Subcutaneous adipose tissue (tissue), 4 donors: ENCODE results near the gene THAP4. TPM values are rescaled to one million over a fixed set of nuclear protein-coding genes. Genes with fewer than 3 reads are reported as not detected.

Experiments
- small RNA-seq: library from RNA; depleted of rRNA; stranded (forward); fragments of <200 nt; gene quantifications from one replicate; pipeline ENCODE3, GENCODE V24; 2016
- total RNA-seq, 4 donors: library from RNA; depleted of rRNA; stranded (reverse); fragments of >200 nt; gene quantifications; one replicate each; pipeline ENCODE4 v1.1.0, GENCODE V29; 2016
- TF ChIP-seq, protein P1 (sequence below): fragments of 450-650 bp; IDR thresholded peaks from one replicate; pipeline ENCODE4 v1.5.1; 2016; ENCODE audit warnings: low read depth, mild to moderate bottlenecking, control low read depth, antibody characterized with exemption, moderate library complexity

Gene THAP4
- total RNA-seq, 4 donors from 2014 or later: 24.8 to 54.3 (median 31.1) TPM

DNA sequence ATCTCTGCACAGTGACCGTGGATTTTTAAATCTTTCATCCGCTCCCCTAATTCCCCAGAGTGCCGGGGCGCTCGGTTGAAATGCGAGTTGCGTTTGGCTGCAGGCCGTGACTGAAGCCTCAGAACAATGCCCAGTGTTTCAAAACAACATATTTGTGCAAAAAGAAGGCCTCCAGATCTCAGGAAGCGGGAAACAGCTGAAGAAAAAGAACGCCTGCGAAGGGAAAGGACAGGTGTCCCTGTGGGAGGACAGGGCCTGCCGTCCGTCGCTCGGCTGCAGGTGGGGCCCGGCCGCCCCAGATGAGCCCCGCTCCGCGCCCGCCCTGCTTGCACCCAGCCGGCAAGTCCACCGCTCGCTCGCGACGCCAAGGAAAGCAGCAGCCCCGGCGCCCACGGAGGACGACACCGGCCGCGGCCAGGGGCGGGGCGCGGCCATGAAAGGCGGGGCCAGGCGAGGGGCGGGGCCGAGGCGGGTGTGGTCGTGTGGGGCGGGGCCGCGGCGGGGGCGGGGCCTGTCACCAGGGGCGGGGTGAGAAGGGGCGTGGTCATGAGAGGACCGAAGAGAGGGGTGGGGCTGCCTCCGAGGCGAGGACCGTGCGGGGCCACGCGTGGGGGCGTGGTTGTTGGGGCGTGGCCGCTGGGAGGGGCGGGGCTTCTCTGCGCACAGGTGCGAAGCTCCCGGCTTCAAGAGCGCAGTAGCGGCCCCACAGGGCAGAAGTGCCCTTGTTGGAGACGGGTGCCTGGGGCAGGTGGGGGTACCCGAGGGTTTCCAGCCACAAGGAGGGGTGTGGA is 96.0 kb downstream of the THAP4 start:
- TF ChIP-seq, protein P1, sequence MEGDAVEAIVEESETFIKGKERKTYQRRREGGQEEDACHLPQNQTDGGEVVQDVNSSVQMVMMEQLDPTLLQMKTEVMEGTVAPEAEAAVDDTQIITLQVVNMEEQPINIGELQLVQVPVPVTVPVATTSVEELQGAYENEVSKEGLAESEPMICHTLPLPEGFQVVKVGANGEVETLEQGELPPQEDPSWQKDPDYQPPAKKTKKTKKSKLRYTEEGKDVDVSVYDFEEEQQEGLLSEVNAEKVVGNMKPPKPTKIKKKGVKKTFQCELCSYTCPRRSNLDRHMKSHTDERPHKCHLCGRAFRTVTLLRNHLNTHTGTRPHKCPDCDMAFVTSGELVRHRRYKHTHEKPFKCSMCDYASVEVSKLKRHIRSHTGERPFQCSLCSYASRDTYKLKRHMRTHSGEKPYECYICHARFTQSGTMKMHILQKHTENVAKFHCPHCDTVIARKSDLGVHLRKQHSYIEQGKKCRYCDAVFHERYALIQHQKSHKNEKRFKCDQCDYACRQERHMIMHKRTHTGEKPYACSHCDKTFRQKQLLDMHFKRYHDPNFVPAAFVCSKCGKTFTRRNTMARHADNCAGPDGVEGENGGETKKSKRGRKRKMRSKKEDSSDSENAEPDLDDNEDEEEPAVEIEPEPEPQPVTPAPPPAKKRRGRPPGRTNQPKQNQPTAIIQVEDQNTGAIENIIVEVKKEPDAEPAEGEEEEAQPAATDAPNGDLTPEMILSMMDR: no peak

DNA sequence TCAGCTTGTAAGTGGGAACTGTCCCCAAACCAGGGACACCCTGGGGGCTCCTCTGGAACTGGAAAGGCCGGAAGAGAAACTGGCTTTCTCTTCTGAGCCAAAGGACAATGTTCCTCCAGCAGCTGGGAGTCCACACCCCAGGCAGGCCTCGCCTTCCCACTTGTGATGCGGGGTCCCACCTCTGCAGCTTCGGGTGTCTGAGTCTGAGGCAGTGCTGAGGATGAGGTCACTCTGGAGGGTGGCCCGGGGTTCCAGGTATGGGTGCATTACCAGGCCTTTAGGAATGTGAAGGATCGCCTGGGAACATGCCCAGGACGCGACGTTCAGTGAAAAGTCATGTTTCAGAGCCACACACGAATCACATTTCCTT is 96.6 kb downstream of the THAP4 start:
- TF ChIP-seq, protein P1: no peak

DNA sequence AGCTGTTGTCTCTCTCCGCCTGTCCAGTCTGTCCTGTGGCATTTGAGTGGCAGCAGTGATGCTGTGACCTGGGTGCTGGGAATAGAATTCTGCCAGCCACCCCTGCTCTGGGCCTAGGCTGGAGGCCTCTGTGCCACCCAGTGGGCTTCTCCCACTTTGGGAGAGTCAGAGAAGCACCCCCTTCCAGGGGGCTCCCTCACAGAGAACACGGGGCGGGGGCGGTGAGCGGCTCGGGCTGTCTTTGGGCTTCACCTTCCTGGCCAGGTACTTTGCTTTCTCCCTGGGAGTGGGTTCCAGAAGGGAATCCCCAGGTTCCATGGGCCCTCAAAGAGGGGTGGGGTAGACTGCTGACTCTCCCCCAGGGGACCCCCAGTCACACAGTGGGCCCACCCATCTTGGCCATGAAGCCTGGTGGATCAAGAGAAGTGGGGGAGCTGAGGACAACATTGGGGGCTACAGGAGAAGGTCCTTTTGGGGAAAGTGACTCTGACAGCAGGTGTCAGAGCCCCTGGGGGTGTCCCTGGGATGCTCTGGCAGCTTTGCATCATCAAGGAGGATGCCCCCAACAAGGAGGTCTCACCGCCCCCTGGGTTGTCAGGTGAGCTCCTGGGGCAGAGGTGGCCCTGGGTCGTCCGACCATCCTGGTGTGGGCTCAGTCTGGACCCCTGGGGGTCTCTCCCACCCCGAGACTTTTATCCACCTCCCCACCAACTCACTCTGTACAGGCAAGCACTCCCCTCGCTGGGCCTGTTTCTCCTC is 97.2 kb downstream of the THAP4 start:
- TF ChIP-seq, protein P1: no peak

DNA sequence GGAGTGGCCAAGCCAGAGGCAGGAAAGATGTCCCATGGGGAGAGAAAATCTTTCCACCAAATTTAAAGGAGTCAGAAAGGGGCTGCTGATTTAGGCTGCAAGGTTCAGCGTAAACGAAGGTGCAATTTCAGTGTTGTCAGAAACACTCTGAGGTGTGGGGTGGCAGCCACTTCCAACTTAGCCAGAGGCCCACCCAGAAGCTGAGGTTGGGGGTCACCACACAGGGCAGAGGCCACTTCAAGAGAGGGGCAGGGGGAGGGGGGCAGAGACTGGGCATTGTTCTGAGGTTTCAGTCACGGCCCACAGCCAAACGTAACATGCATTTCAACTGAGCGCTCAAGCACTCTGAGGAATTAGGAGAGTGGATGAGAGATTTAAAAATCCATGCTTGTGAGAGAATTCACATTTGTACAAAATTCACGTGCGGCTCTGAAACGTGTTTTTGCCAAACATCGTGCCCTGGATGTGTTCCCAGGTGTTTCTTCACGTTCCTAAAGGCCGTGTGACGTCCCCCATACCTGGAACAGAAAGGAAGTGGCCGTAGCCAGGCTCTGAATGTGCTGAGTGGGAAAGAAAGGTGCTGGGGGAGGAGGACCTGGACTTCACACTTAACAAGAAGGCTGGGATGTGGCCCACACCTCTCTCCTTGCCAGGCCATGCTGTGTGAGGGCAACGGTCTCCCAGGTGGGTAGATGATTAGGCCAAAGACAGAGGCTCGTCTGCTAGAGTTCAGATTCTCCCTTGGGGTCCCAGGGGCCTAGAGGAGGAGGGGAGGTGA is 97.9 kb downstream of the THAP4 start:
- TF ChIP-seq, protein P1: no peak

DNA sequence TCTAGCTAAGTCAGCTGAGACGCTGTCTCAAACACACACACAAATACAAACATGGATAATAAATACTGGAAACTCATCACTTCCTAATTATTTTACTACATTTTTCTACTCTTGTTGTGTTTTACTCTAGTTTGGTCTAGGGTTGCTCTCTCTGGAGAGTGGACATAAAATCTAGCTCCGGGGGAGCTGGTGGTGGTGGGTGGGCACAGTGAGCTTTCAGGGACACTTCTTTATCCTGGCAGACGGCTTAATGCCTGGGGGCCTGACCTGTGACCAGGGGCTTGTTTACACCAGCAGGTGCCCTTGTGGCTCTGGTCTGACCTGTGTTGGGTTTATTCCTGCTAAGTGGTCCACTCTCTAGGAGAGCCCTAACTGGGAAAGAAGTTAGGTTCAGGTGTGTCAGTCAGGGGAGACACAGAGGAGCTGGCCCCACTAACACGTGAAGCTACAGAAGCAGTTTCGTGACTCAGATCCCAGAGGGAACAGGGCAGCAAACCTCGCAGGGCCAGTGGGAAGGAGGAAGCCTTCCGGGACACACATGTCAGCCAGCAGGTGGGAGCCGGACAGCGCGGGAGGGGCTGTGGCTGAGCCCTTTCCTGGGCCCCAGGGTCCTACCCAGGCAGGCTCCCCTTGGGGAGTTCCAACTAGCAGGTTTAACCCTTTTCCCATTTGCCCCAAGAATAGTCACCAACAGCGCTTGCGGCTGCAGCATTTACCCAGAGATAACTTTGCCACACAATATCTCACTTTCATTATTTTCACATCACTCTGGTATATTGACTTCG is 100.9 kb downstream of the THAP4 start:
- TF ChIP-seq, protein P1: no peak

DNA sequence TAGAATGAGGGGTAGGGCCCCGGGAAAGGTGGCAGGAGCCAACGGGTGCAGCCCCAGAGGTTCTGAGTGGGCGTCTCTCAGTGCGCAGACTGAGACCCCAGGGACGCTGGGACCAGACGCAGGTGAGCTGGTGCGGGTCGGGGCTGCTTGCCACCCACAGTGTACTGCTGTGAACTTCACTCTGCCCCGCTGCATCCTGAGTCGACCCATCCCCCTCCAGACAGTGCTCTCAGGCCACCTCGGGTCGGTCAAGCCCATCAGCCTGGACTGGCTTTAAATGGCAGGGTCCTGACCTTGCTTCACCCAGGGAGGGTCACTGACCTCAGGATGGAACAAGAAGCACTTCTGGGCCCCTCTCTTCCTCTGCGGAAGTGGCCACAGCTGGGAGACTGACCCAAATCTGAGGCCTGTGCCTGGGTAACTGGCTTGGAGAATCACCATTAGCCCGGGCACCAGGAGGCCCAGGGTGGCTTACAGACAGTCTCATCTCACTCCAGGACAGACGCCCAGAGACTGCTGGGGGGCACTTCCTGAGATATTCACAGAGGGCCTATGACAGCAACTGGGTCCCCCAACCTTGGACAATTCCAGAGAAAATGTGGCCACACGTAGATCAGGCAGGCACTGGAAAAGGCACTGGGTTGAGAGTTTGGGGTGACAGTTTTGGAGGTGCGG is 102.1 kb downstream of the THAP4 start:
- TF ChIP-seq, protein P1: no peak

Small RNAs within 50 kb of the gene (small RNA-seq; reads per million reads assigned to genes)
- not detected for gene RNA5SP122

Other genes with a start within 250 kb of the THAP4 start
- gene STK25, start 128.6 kb downstream of the THAP4 start, total RNA-seq: 100 to 1,000 TPM in 2 of 4 donors, 10 to 100 TPM in 2; 85.3 to 230 (median 124) TPM
- 100 to 1,000 TPM in 1 of 4 donors, 10 to 100 TPM in 3; 69.9 to 421 (median 80.4) TPM for gene BOK, start 78.4 kb downstream of the THAP4 start, total RNA-seq
- 100 to 1,000 TPM in 1 of 4 donors, 10 to 100 TPM in 3; 32.3 to 103 (median 47.7) TPM for gene ATG4B, start 535 bp upstream of the THAP4 start, total RNA-seq
- 10 to 100 TPM; 10.4 to 20.5 (median 17.2) TPM for gene DTYMK, start 49.7 kb upstream of the THAP4 start, total RNA-seq
- gene ING5, start 64.9 kb upstream of the THAP4 start, total RNA-seq: 10 to 100 TPM; 24.1 to 44.3 (median 30.5) TPM
- gene D2HGDH, start 97.5 kb upstream of the THAP4 start, total RNA-seq: 10 to 100 TPM; 12.1 to 44.3 (median 13.4) TPM
- gene GAL3ST2, start 139.7 kb upstream of the THAP4 start, total RNA-seq: 1 to 10 TPM in 1 of 4 donors, not detected in 3; 2.2 TPM
- gene NEU4, start 172.0 kb upstream of the THAP4 start, total RNA-seq: 1 to 10 TPM in 1 of 4 donors, under 1 TPM in 1, not detected in 2; 0.75 to 1.8 TPM
- gene PDCD1, start 221.7 kb upstream of the THAP4 start, total RNA-seq: under 1 TPM in 3 of 4 donors, not detected in 1; 0.44 to 0.57 (median 0.51) TPM
- gene RTP5, start 232.6 kb upstream of the THAP4 start, total RNA-seq: under 1 TPM in 1 of 4 donors, not detected in 3; 0.33 TPM